Stimulated activated CD4-positive, alpha-beta T cell treated with anti-CD3 and anti-CD28 coated beads, Interleukin-15, amount 100 ng/mL, for 1 hour (primary cell): Measurements from ENCODE around the gene PFKFB2.
"Not testable (repeated sequence)": the region's sequence is repeated elsewhere in the genome, so short reads cannot be mapped to it uniquely, and the experiment has no call there.

Source experiments
- DNase-seq, 2 donors: peaks; one replicate each; pipeline ENCODE4 v3.0.0-alpha.2; 2020; ENCODE audit warnings: low read depth in 1 of 2, low spot score in 1 of 2

Gene PFKFB2

DNA sequence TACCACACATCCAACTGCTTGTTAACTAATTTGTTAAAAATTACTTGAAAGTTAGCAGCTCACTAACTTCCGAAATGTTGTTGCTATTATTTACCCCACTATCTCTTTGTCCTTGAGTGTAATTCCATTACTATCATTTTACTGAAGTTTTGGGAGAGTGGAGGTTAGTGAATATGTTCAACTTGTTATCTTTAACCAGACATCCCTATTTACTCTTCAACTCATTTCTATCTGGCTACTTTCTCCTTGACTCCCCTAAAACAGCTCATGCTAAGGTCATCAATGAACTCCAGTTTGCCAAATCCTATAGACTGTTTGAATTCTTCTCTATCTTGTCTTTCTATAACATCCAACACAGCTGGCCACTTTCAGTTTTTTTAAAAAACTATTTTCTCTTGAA lies 16.2 kb upstream of the PFKFB2 start:
- no peak for DNase-seq

DNA sequence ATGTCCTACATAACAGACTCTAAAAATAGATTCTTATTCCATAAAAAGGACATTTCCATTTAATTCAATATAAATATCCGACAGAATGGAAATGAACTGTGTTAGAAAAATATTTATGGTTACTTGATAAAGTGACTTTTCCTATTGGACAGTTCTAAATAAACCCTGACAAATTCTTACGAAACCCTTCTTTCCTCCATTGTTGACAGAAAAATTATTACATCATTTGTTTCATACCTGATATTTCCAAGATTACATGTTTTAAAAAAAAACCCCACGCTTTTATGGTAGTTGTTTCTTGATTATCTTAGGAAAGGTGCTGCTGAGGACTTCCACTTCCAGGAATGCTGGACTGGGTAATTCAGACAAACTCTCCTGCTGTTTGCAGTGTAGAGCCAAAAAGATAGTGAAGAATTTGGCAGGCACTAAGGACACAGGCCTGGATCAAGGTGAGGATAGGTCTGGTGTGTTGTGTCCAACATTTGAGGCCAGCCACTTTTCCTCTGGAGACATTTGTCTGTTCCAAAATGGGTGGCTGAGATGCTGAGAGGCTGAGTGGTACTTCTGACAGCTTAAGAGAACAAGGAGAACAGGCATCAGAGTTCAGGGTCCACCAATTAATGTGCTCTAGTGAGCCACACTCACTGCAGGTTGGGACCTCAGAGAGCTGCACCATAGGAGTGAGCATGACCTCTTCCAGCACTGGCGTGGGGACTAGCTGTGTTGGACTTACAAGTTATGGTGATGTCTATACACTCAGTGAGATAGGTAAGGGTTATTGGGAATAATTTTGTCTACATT lies 13.5 kb upstream of the PFKFB2 start:
- no peak for DNase-seq

DNA sequence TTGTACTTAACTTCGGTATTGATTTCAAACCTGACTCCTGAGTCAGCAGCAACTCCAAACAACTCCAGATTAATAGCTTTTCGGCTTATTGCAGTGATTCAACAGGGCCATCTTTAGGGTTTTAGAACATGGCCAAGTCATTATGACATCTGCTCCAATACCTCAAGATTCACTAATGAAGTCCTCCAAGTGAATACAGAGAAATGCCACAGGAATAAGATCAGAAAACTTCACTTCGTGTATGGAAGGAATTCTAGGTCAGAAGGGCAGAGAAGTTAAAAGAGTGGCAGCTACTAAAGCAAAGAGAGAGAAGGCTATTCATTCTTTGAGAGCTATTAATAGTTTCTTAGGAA lies 12.9 kb upstream of the PFKFB2 start:
- no peak for DNase-seq

DNA sequence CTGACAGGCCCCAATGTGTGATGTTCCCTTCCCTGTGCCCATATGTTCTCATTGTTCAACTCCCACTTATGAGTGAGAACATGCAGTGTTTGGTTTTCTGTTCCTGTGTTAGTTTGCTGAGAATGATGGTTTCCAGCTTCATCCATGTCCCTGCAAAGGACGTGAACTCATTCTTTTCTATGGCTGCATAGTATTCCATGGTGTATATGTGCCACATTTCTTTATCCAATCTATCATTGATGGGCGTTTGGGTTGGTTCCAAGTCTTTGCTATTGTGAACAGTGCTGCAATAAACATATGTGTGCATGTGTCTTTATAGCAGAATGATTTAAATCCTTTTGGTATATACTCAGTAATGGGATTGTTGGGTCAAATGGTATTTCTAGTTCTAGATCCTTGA lies 11.7 kb upstream of the PFKFB2 start:
- not testable (repeated sequence) for DNase-seq

DNA sequence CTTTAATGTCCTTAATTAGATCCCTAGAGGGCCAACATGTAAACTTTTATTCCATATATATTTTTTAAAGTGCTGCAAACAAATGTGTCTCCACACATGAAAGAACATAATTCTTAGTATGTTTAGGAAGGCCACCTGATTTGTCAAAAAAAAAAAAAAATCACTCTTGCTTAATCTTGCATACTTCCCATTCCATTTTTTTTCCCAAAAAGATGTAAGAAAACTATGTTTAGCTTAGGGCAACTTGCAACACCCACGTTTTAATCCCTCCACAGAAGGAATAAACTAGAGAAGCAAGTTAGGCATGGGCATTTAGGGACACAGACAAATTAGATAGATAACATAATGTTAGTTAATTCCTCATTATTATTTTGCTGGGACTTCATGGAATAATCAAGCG lies 7.6 kb upstream of the PFKFB2 start:
- DNase-seq, result no peak

DNA sequence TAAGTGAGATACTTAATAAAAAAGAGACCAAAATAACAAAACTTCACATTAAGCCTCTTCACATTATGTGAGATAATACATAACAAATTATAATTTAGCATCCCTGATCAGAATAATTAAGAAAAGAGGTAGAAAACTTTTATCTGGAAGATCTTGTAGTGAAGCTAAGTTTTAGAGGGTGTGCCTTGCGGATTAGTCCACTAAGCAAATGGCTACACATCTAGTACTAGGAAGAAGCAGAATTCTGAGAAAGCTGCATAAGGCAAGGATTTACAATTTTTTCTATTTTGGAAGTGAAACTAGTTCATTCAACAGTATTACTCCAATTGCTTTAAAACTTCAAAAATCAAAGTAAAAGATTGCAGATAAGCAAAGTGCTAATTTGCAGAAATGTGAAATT lies 5.6 kb upstream of the PFKFB2 start:
- DNase-seq, result no peak

DNA sequence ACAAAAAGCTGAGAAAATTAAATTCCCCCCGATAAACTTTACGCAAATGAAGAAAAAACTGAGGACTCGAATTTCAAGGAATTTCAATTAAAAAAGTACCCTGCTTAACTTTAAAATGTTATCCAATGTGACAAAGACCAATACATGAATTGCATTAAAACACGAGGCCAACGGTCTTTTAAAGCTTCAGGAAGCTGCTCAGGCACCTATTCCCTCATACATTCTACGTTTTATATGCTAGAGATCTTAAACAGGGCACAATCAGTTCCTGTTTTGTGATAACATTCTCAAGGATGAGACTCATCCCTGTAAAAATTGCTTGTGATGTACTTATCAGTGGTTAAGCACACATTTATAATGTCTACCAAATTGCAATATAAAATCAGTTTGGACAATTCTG lies 5.0 kb upstream of the PFKFB2 start:
- DNase-seq, result no peak

DNA sequence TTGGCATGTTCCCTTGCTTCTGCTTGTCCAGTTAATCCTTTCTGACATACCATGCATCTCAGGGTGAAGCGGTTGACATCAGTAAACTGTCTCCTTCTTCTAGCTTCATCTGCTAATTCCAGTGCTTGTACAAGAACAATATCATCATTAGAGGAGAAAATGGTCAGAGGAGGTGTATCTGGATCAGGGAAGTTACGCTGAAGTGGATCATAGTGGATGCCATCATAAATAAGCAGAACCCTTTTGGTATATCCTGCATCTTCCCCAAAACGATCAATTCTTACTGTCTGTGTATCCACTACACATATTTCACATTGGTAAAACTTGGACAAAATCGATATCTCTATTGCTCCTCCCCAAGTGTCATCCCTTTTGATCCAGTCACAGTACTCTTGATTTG lies 4.0 kb upstream of the PFKFB2 start:
- DNase-seq, result no peak

DNA sequence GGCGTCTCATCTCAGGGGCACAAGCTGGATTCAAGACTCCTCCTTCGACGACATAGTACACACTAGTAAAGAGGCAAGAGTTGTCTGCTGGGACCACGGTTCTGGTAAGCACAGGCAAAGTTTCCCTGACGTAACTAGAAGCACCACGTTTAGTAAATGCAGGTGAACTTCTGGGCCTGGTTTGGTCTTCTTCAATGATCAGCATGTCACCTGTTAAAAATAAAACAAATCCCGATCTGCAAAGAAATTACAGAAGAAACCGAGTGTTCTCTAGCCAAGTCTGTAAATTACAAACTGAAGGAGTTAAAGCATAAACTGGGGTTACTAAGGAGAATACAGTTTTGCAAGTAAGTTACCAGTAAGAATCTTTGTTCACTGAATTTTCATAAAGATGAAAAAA lies 3.6 kb upstream of the PFKFB2 start:
- no peak for DNase-seq

DNA sequence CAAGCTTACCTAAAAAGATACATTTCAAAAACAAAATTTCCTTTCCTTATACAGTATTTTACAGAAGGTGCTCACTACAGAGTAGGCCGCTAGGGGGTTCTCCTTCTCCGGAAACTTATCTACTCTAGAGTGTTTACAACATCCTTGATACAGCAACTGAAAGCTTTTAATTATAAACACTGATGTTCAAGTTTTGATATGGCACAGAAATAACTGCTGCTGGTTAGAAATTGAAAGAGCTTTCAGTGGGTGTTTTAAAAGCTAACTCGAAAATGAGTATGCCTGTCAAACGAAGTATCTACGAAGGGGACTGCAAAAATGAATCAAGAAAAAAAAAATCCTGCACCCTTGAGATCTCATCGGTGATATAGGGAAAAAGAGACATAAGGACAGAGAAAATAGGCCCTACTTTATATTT lies 3.1 kb upstream of the PFKFB2 start:
- DNase-seq, result no peak

DNA sequence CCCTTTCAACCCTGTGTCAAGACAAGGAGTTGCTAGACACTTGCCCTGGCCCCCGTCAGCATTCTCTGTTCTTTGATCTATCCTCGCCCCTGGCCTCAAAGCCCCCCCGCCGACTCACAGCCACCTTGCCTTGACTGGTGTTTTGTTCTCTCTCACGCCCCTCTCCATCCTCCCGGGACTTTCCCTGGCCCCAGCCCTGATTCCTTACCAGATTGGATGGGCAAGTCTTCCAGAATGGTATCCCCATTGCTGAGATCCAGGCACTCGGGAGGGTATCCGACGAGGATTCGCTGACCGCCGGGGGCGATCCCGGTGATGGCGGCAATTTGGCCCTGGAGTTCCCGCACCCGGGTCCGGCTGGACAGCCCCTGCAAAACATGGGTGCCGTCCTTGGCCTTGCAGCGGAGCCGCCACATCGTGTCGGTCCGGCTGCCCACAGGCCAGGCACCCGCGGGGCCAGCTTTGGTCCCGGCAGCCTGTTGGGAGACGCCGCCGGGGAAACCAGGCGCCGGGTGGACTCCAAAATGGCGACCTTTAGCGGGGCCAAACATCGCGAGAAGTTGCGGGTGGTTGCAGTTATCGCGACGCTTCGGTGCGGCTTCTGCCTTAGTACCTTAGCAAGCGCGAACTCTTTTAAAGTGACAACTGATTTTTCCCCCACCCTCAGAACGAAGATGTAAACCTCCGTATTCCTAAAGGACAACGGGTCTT lies 2.4 kb upstream of the PFKFB2 start:
- peak; percentile 65 to 77 for DNase-seq

DNA sequence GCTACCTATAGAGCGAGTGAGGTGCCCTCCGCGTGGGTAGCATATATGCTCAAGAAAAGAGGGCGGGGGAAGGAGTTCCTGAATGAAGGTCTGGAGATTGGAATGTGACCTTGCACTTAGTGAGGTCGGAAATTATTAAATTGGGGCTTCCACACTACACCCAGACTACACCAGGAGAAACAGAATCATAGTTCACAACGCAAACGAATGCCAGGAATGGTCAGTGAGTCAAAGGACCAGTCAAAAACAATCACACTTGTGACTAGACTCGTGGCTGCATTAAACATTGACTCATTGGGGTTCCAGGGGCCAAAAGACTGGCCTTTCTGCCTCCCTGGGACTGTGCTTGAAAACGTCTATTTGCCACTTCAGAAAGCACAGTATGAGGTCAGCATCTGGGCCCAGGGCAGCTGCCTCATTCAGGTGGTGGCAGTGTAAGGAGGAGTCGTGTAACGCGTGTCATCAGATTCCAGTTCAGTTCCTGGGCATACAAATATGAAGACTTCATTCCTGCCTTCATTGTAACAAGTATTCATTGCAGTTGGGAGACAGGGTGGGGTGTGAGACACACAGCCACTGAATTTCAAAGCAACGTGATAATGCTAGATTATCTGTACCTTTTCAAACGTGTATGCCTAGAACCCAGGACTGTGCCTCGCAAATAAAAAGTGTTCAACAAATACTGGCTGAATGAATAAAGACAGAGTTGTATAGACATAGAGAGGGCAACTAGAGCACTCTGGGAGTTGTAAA lies 1.7 kb upstream of the PFKFB2 start, which contains the start of gene YOD1:
Gene YOD1 (minus strand): TSS at position 18 of the 753 bp plus-strand sequence. CDS start 178 bp downstream, outside the sequence.
- DNase-seq, result no peak

DNA sequence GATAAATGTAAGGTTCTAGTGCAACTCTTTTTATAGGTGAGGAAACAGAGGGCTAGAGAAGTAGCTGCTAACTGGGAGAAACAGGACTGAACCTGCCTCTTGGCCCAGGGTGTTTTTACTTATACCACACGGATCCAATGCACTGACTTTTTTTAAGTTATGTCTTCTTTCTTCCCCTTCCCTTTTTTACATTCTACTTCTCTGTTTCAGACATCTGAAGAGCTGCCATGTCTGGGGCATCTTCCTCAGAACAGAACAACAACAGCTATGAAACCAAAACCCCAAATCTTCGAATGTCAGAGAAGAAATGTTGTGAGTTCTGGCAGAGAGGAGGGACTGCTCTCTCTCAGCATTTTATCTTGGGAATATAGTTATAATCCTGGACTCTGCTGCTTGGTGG lies 1.4 kb downstream of the PFKFB2 start:
- DNase-seq, result no peak

DNA sequence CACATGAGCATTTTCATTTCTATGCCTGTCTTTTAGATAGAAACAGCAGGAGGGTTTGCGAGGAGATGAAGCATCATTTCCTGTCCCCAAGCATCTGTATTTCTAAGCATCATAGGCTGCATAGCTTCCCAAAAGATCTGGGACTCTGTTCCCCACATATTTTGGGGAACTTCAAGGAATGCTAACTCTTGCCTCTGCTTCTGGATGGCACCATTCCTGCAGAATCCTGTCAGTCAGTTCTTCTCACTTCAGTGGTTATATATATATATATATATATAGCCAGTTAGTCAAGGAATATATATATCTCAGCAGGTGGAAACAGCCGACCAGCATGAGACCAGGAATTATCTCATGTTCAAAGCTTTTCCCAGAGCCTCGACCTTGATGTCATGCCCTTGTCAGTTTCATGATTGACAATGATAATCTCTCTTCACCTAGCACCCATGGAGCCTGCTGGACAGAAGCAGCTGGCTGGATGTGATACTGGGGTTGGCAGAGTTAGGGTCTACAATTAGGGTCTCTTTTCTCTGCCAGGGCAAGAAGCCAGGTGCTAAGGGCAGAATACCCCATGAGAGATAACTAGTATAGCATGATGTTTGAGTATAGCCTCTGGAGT lies 2.4 kb downstream of the PFKFB2 start:
- no peak for DNase-seq

DNA sequence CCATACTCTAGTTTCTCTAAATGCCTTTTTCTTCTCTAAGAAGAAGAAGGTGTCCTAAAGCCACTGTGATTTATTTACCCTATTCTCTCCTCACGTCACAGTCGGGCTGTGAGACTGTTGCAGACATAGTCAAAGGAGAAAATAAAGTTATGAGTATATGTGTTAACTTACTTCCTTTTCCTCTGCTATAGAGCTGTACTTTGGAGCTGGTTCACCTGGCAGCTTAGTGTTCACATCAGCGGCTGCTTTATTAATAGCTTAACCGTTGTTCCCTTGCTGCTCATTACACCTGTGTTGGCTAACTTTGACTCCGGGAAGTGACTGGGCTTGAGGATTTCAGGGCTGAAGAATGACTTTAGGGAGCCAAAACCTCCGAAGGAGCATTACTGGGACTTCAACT lies 3.6 kb downstream of the PFKFB2 start:
- DNase-seq, result no peak

DNA sequence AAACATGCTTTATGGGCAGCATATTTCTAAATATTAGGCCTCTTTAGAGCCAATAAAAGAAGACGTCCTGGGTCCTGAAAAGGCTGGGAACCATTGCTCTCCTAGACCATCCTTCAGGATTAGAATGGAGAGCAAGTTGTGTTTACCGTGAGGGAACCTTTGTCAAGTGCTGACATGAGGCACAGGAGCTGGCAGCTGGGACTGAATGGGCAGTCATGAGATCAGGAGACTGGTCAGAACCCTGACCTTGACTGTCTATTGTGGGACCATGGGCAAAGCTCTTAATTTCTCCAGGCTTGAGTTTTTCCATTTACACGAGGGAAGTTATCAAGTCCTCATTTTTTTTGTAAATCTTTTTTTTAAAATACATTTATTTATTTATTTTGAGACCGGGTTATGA lies 5.2 kb downstream of the PFKFB2 start:
- no peak for DNase-seq

DNA sequence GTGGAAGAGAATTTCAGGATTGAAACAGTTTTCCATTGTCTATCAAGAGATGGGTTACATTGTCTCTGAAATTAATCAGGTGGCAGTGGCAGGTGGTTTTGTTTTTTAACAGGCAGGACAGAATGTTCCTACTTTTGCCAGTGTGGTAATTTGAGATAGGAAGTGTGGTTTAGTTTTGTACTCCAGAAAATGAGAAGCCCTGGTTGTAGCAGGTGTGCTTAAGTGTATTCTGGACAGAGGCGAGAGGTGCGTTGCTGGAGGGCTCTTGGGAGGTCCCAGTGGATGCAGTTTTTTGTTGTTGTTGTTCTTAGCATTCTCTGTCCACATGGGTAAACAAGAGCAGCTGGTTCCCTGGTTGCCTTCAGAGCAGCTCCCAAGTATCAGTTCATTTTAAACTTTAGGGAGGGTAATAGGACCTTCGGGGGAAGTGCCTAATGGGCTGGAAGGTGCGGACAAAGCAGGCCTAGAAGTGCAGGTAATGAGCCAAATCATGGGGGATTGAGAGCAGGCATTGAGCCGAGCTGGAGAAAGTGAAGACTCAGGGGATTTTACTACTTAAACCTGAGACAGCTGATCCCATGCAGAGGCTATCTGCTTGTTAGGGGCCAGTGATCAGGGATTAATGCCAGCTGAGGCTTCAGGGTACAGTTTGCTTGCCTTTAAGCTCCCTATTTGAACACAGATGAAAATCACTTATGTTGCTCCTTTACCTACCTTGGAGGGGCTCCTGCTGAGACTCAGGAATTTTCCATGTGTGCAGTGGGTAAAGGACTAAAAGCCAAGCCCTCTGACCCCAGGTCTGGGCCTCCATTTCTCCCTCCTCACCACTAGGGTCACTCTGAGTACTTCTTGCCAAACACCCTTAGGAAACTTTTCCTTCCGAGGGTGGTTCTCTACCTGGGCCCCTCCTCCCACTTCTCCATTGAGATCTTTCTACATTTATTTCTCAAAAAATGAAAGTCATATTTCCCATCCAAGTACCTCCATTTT lies 6.1 kb downstream of the PFKFB2 start:
- no peak for DNase-seq

DNA sequence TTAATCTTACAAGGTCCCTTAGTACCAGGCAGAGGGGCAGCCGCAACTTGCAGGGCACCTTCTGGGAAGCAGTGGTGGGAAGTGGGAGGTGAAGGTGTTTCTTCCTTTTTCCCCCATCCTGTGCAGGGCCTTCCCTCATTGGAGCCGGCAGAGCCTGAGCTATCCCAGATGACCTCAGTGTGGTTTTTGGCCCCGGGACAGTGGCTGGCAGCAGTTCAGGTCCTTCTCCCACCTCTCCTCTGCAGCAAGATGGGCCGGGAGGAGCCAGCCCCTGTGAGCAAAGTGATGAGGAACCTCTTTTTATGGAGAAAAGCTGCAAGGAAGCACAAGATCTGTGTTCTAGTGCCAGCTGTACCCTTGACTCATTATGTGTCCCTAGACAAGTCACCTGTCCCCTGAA lies 6.8 kb downstream of the PFKFB2 start:
- DNase-seq, result no peak

DNA sequence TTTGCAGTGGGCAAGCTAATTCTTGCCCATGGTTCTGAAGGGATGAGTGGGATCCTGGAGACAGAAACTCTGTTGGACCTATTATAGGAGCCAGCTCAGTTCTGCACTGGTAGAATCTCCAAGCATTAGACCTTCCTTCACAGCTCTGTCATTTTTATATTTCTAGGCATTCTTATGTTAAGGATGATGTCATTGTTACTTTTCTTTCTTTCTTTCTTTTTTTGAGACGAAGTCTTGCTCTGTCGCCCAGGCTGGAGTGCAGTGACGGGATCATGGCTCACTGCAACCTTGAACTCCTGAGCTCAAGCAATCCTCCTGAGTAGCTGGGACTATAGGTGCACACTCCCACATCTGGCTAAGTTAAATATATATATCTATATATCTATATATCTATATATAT lies 7.5 kb downstream of the PFKFB2 start:
- DNase-seq, result no peak

DNA sequence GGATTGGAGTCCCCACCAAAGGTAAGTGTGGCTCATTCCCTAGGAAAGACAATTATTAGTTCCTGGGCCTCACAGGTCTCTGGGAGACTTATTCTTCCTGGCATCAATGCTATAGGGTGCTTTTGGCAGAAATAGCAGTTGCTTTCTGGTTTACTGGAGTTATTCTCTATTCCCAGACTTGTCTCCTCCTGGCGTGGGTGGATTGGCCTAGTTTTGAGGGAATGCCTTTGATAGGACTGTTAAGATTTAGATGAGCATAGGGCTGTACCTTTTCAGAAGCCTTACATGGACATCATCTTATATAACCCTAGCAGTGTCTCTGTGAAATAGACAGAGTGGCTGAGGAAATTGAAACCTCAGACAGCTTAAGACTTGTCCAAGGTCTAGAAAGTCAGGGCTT lies 9.0 kb downstream of the PFKFB2 start:
- DNase-seq, result no peak
